ENCODE results near the gene TXNL1. TPM values are rescaled to one million over a fixed set of nuclear protein-coding genes. Genes with fewer than 3 reads are reported as not detected.

The TXNL1 gene
- polyA plus RNA-seq, 1 of the 3 experiments (the other 2 are of a cell fraction): 39.7 TPM

DNA sequence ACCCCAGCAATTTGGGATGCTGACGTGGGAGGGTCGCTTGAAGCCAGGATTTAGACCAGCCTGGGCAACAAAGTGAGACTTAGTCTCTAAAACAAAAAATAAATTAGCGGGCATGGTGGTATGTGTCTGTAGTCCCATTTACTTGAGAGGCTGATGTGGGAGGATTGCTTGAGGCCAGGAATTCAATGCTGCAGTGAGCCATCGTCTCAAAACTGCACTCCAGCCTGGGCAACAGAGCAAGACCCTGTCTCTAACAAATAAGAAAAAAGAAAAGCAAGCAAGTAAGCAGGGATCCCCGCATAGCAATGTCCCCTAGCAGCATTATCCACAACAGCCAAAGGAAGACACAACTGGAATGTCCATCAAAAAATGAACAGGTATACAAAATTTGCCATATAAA, 3.4 kb downstream of the TXNL1 start:
- Histone ChIP-seq H3K9me2 (no peaks in the 10 kb centered on the region), H3K4me3 (ENCODE audit: low read depth in 2 of 2, low read length in 1 of 2) (0 out of 4 replicates have a peak overlapping the region, but pooled peaks of 1 of the 2 experiments have one; percentile 88), H3K9ac (no peak overlapping the region), H3K27ac (ENCODE audit: low read depth in 2 of 2, low read length in 1 of 2) (no peak overlapping the region), H4K20me1 (ENCODE audit: insufficient read depth) (peaks cover 73% of the 10 kb centered on the region), H3K36me3 (replicated peaks in 1 of 2; ENCODE audit: control insufficient read depth in 1 of 2, insufficient read depth in 2 of 2, low read length in 1 of 2) (peaks cover 2 to 13% of the 10 kb centered on the region in 2 experiments), H3K4me2 (peak overlapping the region; percentile 80; the same call in 1 of the 2 replicates), H3K27me3 (ENCODE audit: insufficient read depth) (no peaks in the 10 kb centered on the region), H2AFZ (ENCODE audit: low read depth) (no peak overlapping the region), H3K79me2 (ENCODE audit: insufficient read depth) (peaks cover 83% of the 10 kb centered on the region), H3F3A (replicated peaks; ENCODE audit: insufficient read depth) (no peaks in the 10 kb centered on the region), H3K9me3 (no peaks in the 10 kb centered on the region), H3K4me1 (ENCODE audit: control insufficient read depth in 1 of 2, insufficient read depth in 2 of 2, low read depth in 1 of 2, low read length in 1 of 2) (peaks cover 0 to 7% of the 10 kb centered on the region in 2 experiments; a peak in 2 of 4 replicates)
- no peak for DNase-seq
- TF ChIP-seq EZH2phosphoT487 (IDR thresholded peaks at IDR 0.05; ENCODE audit: borderline replicate concordance, low read depth) (no peak), MAX (IDR thresholded peaks at IDR 0.05; ENCODE audit: low read depth) (no peak), YY1 (IDR thresholded peaks at IDR 0.05; ENCODE audit: low read depth) (no peak), TEAD4 (IDR thresholded peaks at IDR 0.05; ENCODE audit: borderline replicate concordance, insufficient read depth) (no peak), TAF1 (IDR thresholded peaks at IDR 0.05; ENCODE audit: borderline replicate concordance, low read depth, low read length) (no peak), MEF2A (IDR thresholded peaks at IDR 0.05; ENCODE audit: borderline replicate concordance, low read depth) (no peak), FOXJ3 (CRISPR knock-in tag; IDR thresholded peaks at IDR 0.05) (no peak)
- ChIA-PET POLR2A (no interaction called here), CTCF (no interaction called here)
- WGBS (ENCODE audit: low lambda C conversion rate): 97% methylated on average over 5 of the region's 5 CpGs

DNA sequence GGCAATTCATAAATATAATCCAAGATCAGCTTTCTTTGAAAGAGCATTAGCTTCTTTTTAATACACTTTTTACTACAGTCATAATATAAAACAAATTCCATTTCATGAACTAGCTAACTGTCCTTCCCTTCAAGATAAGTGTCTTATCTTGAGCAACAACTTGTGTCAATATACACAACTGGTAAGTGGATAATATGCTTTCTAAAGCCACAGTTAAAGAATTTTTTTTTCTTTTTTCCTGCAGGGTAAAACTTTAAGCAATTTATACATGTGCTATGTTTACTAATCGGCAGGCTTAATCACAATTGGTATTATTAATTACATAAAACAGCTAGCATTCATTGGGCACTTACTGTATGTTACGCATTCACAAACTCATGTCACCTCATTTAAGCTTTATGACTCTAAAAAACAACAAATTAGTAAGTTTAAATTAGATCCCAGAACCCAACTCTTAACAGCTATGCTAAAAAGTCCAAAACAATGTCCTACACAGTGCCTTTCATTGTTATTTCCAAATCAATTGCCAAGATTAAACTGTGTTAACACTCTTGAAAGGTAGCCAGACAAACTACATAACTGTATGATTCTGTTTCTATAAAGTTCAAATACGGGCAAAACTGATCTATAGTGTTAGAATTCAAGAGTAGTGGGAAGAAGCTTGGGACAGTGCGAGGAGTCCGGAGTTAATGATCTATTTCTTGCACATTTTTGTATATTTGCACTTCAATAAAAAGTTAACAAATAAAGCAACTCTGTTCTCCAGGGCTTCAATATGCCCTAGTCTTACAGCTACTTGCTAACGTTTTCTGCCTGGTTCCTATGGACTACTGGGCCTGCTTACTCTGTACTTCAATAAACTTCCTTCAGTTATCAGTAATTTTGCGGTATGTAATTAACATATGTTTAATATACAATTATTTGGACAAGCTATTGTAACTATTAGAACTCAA, 6.0 kb downstream of the TXNL1 start:
- CTCF ChIA-PET: interaction anchor here (0.7 kb wide), 1 partner anchor 1217 kb away, joined by 3 read pairs; no protein-coding TSS in a partner anchor
- no peak overlapping the region for H3K4me2 ChIP-seq
- no peaks in the 10 kb centered on the region for H3K9me3 ChIP-seq
- peaks cover 4% of the 10 kb centered on the region for H3F3A ChIP-seq (replicated peaks; ENCODE audit: insufficient read depth)
- H3K9ac ChIP-seq: no peak overlapping the region
- POLR2A ChIA-PET: no interaction called here
- WGBS (ENCODE audit: low lambda C conversion rate): 88% methylated on average over 7 of the region's 7 CpGs
- H2AFZ ChIP-seq (ENCODE audit: low read depth): no peak overlapping the region
- DNase-seq: no peak
- H3K27ac ChIP-seq (ENCODE audit: low read depth in 2 of 2, low read length in 1 of 2): no peak overlapping the region
- H3K27me3 ChIP-seq (ENCODE audit: insufficient read depth): no peaks in the 10 kb centered on the region
- TF ChIP-seq MXI1 (IDR thresholded peaks at IDR 0.05; ENCODE audit: low read depth, low read length) (no peak), MEF2A (IDR thresholded peaks at IDR 0.05; ENCODE audit: borderline replicate concordance, low read depth) (no peak), GABPA (IDR thresholded peaks at IDR 0.05; ENCODE audit: low read depth) (no peak), PBX3 (IDR thresholded peaks at IDR 0.05) (no peak), FOXM1 (IDR thresholded peaks at IDR 0.05; ENCODE audit: low read depth) (no peak), GATA2 (CRISPR knock-in tag; IDR thresholded peaks at IDR 0.05) (no peak), TCF12 (IDR thresholded peaks at IDR 0.05) (no peak), POLR2AphosphoS5 (IDR thresholded peaks at IDR 0.05; ENCODE audit: low read depth, low read length) (no peak), TEAD4 (IDR thresholded peaks at IDR 0.05; ENCODE audit: borderline replicate concordance, insufficient read depth) (no peak), ZBTB33 (IDR thresholded peaks at IDR 0.05; ENCODE audit: borderline replicate concordance, low read depth) (no peak), FOSL2 (IDR thresholded peaks at IDR 0.05; ENCODE audit: borderline replicate concordance, low read depth) (no peak), EP300 (IDR thresholded peaks at IDR 0.05; ENCODE audit: borderline replicate concordance in 1 of 2, low read depth in 1 of 2, low read length in 1 of 2) (no peak), RFX5 (IDR thresholded peaks at IDR 0.05; ENCODE audit: low read length) (no peak), RAD21 (IDR thresholded peaks at IDR 0.05; ENCODE audit: low read length) (no peak), SIN3A (IDR thresholded peaks at IDR 0.05; ENCODE audit: borderline replicate concordance, low read depth, low read length) (no peak)
- TF ChIP-seq, protein P1, sequence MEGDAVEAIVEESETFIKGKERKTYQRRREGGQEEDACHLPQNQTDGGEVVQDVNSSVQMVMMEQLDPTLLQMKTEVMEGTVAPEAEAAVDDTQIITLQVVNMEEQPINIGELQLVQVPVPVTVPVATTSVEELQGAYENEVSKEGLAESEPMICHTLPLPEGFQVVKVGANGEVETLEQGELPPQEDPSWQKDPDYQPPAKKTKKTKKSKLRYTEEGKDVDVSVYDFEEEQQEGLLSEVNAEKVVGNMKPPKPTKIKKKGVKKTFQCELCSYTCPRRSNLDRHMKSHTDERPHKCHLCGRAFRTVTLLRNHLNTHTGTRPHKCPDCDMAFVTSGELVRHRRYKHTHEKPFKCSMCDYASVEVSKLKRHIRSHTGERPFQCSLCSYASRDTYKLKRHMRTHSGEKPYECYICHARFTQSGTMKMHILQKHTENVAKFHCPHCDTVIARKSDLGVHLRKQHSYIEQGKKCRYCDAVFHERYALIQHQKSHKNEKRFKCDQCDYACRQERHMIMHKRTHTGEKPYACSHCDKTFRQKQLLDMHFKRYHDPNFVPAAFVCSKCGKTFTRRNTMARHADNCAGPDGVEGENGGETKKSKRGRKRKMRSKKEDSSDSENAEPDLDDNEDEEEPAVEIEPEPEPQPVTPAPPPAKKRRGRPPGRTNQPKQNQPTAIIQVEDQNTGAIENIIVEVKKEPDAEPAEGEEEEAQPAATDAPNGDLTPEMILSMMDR (IDR thresholded peaks at IDR 0.05): no peak
- peaks cover 2 to 25% of the 10 kb centered on the region in 2 experiments for H3K36me3 ChIP-seq (replicated peaks in 1 of 2; ENCODE audit: control insufficient read depth in 1 of 2, insufficient read depth in 2 of 2, low read length in 1 of 2)
- H3K4me3 ChIP-seq (ENCODE audit: low read depth in 2 of 2, low read length in 1 of 2): no peak overlapping the region
- peaks cover 3 to 6% of the 10 kb centered on the region in 2 experiments; a peak in 2 of 4 replicates for H3K4me1 ChIP-seq (ENCODE audit: control insufficient read depth in 1 of 2, insufficient read depth in 2 of 2, low read depth in 1 of 2, low read length in 1 of 2)
- H3K9me2 ChIP-seq: no peaks in the 10 kb centered on the region
- H3K79me2 ChIP-seq (ENCODE audit: insufficient read depth): peaks cover 100% of the 10 kb centered on the region
- peaks cover 95% of the 10 kb centered on the region for H4K20me1 ChIP-seq (ENCODE audit: insufficient read depth)

Data from SK-N-SH (cell line).